AG08396 (cell line): ENCODE data around the gene GABRB3.
"Not testable (repeated sequence)": the region's sequence is repeated elsewhere in the genome, so short reads cannot be mapped to it uniquely, and the experiment has no call there.

ENCODE experiments used
- DNase-seq: peaks from one replicate; pipeline ENCODE4 v3.0.0; 2012; ENCODE audit warnings: low spot score, mixed read lengths

Gene GABRB3

DNA sequence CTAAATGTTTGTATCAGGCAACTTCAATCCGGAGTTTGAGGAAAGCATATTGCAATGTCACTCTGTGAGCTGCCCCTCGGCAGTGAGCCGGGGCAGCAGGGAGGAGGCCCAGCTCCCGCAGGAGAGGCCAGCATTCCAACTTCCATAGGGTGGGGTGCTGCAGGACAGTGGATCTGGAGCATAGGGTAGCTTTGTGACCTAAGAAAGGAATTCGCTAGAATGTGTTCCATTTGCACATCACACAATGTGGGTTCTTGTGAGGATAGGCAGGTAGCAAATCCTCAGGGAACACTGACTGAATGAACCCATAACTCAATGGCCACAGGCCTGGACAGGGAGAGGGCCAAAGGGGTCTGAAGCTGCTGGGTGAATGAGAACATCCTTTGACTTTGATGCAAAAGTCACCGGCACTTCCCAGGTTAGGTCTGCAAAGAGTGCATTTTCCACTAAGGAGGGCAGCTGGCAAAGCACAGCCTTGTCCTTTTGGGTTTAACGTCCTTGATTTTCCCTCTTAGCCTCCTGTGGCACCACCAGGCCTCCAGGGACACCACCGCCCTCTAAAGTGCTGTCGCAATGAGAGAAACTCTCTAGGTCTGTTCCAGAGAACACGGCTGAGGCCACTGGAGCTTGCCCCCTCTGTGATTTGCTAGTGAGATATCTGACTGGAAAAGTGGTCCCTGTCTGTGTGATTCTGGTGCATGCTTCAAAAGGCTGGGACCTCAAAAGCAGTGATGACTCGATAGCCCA is 36.2 kb downstream of the GABRB3 start:
- DNase-seq: no peak

DNA sequence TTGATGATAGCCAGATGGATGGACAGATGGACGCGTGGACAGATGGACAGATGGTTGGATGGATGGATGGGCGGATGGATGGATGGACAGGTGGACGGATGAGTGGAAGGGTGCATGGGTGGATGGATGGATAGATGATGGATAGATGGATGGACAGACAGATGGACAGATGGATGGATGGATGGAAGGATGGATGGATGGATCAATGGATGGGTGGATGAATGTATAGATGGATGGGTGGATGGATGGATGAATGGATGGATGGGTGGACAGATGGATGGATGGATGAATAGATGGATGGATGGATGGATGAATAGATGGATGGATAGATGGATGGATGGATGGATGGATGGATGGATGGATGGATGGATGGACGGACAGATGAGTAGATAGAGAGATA is 40.9 kb downstream of the GABRB3 start:
- no peak for DNase-seq

DNA sequence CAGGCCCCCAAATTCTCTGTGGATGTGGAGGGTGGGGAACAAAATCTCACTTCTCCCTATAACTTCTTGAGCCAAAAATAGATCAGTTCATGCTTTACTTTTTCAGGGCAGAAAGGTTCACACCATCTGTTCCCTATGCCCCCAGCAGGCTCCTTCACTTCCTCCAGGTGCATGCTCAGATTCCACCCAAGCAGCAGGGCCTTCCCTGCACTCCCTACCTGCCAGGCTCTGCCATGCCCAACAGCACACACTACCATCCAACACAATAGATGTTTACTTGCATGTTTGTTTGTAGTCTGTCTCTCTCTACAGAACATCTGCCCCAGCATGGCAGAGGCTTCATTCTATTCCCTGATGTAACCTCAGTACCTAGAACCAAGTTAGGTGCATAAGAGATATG is 43.3 kb downstream of the GABRB3 start:
- no peak for DNase-seq

DNA sequence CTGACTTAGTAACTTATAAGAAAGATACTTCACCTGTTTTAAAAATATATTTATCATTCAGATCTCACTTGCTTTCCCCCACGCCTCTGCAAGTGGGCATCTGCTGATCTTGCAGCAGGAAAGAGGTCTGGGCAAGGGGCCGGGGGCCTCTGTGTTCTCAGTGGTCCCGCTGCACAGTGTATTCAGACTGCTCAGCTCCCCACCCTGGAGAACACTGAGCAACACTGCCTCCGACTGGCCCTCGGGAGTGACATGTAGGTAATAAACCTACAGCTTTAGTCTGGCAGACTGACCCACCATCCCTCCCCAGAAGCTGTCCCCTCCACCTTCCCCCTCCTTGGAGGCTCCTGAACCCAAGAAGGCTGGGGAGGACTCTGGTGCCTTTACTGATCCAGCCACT is 43.8 kb downstream of the GABRB3 start:
- DNase-seq: no peak

DNA sequence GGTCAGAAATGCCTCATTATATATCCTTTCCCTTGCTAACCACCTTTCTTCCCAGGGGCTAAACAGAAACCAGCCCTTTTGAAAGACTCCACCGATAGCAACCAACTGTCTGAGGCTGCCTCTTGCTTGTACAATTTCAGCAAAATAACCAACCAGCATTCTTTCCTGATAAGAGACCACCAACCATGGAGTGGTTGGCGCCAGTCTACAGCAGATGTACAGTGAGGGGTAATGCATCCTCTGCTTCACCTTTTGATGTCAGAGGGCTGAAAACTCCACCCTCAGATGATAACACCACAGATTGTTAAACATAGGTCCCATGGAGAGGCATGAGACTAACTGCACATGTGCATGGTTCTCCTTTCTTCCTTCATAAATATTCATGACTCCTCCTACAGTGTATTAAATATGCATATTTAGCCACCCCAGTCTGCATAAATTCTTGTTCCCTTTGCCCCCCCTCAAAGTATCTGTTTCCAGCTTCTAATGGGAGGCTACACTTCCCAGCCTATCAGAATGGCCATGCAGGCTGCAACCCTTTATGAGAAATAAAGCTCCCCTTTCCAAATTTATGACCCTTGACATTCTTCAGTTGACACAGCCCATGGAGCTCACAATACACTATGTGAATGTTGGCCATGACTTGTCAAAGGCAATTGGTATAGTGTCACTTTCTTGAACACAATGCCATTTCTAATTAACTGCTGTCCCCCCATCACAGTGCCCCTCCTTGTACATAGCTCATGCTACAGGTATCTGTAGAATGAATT is 48.3 kb downstream of the GABRB3 start:
- no peak for DNase-seq

DNA sequence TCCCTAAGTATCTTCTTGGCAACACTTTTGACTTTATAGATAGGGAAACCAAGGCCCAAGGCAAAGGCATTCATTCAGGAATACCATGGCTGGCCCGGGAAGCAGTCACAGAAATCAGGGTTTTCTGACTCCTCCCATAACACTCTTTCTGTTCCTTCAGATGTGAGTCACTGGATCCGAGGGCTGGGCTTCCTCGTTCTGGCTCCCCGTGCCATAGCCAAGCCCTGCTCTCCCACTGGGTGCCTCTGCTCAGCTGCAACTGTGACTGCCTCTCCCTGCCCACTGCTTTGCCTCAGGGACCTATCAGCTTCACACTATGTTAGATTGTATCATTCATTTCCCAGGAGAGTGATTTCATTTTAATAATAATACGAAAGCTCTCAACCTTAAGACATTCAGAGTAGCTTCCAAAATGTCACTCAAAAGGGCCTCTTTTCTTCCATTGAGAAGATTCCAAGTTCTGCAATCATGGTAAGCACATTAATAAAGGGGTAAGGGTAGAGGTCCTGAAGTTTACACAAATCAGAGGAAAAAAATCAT is 50.2 kb downstream of the GABRB3 start:
- DNase-seq: no peak

DNA sequence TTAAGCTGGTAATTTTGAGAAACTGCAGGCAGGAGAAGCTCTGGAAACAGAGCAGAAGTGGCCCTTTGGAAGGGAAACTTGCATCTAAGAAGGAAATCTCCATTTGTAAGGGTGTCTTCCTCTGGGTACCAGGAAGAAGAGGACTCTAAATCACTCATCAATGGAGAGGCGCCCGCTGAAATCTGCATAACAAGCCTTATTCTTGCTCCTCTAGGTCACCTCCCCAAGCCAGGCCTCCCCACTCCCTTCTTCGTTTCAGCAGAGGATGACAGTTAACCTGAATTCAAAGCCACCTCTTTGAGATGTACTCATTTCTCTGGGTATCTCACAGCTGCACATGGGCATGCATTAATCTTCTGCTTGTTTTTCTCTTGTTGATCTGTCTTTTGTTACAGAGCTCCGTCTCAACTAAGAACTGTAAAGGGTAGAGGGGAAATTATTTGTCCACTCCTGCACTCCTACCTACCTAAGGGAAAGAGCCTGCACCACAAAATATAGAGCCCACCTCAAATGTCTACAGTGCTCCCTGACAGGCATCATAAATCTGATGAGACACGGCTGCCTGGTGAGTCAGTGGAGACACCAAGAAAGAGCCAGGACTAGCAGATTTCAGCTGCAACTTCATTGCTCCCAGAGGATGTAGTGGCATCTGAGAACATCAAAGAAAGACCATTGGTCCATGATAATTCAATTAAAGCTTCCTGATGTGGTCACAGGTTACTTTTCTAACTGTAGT is 51.5 kb downstream of the GABRB3 start:
- no peak for DNase-seq

DNA sequence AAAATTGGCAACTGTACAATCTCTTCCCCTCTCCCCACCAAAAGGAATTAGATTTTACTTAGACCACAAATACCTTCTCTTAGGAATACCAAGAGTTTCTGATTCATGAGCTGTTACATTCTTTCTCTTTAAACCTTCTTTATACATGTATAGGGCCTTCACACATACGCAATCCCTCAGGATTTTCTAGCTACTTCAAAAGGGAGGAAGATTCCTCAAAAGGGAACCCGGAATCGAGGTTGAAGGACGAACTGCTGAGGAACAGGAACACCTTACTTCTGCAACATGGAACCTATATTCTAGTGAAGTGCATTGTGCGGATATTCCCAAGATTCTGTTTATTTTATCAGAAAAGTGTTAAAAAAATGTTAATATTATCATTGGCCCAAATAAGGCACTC is 52.3 kb downstream of the GABRB3 start:
- DNase-seq: no peak

DNA sequence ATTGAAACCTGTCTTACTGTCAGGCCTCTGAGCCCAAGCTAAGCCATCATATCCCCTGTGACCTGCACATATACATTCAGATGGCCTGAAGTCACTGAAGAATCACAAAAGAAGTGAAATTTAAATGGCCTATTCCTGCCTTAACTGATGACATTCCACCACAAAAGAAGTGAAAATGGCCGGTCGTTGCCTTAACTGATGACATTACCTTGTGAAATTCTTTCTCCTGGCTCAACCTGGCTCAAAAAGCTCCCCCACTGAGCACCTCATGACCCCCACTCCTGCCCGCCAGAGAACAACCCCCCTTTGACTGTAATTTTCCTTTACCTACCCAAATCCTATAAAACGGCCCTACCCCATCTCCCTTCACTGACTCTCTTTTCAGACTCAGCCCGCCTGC is 53.0 kb downstream of the GABRB3 start:
- DNase-seq: not testable (repeated sequence)

DNA sequence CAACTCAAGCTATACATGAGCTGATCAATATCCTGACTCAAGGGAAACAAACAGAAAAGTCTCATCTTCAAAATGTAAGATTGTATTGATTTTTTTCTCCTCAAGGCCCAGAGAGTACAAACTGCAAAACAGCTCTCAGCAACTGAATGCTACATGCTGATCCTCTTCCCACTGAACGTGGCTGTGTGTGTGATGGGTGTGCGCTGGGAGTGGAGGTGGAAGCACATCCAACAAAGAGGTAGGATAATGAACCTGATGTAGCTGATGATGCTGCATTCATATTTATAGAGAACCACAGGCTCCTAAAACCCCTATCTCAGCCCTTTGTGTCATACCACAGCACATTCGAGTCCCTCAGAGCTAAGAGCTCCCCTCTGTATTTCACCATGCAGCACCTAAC is 56.8 kb downstream of the GABRB3 start:
- no peak for DNase-seq

DNA sequence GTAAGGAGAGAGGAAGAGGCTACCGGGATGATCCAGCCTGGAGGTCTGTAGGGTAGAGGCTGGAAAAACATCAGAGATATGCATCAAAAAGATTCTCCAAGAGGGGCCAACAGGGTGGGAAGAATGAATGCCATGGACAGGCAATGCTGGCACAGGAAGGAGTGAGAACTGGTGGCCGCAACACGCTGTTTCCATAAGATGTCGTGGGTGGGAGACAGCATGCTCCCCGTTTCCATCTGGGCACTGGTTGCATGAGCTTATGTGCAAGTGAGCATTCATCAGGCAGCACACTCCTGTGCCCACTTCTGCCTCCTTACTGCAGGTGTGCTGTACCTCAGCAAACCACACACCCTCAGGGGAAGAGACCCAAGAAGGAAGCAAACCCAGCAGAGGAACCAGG is 59.4 kb downstream of the GABRB3 start:
- no peak for DNase-seq

DNA sequence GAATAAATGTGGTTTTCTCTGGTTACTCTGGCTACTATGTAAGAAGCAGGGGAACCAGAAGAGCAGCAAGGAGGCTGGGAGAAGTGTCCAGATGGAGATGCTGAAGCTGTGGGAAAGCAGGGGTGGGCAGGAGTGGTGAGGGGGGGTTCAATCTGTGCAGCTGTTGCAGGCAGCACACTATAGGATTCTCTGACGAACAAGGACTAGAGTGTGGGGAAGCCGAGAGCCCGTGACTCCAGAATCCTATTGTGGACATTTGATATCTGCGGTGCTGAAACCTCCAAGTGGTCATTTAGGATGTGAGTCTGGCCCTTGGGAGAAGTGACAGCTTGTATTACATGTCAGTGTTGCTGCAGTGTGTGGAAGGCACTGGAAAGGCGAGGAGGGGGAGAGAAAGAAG is 60.5 kb downstream of the GABRB3 start:
- no peak for DNase-seq

DNA sequence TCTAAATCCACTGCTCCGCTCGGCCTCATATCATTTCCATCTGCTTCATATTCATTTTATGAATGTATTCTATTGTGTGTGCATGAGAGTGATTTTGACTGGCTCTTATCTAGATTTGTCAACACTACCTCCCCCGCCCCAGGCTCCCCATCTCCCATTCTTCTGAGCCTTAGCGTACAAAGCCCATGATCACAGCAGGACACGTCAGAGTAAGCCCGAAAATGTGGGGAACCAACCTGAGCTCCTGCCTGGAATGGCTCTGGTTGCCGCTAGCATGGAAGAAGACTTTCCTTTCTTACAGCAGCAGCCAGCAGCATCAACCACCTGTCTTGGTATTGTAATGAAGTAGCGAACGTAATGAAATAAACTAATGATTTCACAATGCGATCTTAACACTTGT is 61.4 kb downstream of the GABRB3 start:
- no peak for DNase-seq

DNA sequence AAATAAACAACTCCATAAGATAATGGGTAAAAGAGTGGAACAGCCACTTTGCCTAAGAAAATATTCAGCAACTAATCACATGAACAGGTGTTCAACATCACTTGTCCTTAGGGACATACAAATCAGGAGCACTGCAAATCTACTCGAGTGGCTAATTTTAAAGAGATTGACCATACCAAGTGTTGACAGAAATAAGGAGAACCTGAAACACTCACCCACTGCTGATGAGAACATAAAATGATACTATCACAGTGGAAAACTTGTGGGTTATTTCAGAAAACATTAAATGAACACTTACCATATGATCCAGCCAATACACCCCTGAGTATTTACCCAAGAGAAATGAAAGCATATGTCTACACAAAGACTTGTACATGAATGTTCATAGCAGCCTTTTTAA is 70.5 kb downstream of the GABRB3 start:
- DNase-seq: no peak

DNA sequence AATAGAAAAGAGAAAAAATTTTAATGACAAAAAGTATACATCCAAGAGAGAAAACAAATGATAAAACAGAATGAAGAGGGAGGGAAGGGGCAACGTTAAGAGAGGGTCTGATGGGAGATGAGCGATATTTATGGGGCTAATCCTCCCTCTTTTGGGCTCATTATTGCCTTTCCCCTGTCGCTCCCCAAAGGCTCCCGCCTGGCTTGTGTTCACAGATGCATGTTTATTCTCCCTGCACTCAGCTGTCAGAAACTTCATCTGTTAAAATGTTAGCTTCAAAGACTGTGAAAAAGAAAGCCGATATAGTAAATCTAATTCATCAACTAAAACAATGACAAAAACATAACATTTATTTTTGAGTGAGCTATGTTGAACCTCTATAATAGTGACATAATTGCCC is 74.3 kb downstream of the GABRB3 start:
- DNase-seq: no peak

DNA sequence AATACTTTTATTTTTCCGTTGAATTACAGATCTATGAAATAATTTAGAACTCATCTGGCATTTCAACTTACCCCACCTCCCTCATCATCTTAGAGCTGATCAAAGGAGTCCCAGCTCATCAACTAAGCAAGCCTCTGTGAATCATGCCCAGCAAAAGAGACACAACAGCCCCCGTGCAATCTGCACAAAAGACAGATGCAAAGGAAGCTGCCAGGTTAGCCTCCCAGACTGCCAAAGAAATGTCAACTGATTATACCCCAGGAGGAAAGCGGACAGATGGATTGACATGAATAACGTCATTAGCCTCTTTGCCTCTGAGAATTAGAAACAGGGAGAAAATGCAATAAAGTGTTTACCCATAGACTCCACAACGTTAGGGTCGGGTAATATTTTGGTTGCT is 75.0 kb downstream of the GABRB3 start:
- no peak for DNase-seq

DNA sequence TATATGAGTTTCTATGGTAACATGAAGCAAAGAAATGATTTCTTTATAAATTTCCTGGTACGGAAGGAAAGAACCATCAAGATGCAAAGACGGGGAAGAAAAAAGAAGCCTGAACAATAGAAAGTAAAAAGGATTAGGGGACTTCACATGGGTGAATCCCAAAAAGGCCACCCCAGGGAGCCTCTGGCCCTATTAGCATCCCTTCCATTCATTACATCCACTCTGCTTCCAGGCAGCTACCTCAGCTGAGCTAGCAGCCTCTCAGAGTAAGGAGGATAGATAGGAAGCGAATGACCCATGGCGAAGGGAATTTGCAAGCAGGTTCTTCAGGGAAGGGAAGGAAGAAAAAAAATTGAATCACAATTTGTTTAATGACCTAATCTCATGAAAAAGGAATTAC is 81.6 kb downstream of the GABRB3 start:
- DNase-seq: no peak

DNA sequence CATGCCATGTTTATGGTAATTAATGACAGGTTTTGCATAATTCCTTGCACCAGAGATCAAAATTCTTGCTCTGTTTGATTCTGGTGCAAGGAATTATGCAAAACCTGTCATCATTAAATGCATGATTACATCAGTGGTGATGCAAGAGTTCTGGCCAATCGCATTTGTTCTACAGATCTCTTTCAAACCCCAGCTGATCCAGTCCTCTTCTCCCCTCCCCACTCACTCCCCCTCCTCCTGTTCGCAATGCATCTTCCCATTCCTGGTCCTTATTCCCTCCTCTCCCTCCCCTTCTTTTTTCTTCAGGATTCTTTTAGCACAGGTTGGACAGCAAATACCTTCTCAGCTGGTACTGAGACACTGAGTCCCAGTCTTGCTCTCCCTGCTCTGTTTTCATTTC is 82.1 kb downstream of the GABRB3 start:
- DNase-seq: no peak

DNA sequence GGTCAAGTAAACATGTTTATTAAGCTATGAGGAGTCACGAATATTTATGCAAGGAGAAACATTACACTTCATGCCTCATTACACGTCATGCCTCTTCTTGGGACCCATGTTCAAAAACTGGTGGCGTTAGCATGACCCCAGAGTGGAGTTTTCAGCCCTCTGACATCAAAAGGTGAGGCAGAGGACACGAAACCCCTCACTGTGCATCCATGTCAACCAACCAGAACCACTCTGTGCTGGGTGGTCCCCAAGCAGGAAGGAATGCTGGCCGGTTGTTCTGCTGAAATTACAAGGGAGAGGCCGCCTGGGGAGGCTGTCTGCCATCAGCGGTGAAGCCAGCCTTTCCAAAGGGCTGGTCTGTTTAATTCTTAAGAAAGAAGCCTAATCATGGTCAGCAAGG is 83.4 kb downstream of the GABRB3 start:
- DNase-seq: no peak

DNA sequence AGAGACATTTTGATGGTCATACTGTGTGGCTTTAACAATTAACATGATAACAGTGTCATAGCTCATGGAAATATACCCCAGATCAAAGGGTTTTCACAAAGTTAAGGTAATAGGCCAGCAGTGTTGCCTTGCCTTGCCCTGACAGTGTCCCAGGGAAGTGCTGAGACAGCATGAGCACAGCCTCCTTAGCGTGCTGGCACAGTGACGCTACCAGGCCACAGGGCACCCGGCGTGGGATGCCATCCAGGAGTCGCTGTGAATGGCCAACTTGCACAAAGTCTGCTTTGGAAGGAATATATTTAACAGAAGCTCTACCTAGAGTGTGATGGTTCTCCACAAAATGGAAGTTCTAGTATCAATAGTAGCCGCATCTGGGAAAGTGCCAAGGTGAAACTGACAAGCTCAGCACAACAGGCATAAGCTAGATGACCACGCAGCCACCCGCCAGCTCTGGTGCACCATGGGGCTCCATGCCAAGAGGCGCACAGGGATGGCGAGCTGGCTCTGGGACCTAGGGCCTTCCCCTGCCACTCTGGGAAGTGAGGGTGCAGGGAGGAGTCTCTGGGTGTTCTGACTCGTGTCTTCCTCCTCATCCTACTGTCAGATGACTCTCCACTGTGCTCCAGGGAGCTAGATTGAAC is 86.2 kb downstream of the GABRB3 start:
- DNase-seq: no peak

DNA sequence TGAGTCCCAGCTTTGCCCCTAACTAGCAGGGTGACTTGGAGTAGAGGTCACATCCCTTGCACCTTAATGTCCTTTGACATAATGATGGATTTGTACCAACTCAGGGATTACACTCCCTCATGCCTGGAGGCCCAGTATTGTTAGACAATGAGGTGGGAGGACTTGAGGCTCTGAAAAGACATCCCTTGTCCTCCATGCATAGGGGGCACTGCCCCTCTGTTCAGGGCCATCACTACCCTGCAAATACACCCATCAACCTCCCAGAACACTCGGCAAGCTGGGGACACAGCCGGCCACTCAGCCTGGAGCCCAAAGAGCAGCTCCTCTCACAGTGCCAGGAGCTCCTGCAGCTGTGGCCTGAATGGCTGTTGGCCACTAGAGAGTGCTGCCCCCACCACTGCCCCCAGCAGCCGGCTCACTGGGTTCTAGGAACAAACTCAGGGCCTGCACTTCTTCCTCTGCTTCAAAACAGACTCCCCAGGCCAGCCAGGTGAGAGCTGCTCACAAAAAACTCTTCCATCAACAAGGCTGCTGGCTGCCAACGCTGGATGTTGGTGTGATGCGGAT is 90.2 kb downstream of the GABRB3 start:
- no peak for DNase-seq

DNA sequence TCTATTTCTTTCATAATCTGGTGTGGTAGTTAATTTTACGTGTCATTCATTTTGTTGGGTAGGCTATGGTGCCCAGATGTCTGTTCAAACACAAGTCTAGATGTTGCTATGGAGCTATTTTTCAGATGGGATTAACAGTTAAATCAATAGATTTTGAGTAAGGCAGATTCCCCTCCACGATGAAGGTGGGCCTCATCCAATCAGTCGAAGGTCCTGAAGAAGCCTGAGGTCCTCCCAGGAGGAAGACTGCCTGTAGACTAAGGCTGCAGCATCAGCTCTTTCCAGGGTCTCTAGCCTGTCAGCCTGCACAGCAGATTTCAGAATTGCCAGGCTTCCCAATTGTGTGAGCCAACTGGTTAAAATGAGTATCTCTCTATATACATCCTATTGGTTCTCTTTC is 92.9 kb downstream of the GABRB3 start:
- no peak for DNase-seq
